Loucy (cell line): ENCODE measurements around the gene FFAR4.

Experiments
- EZH2phosphoT487 ChIP-seq: fragments of 200-600 bp; IDR thresholded peaks from 2 replicates; pipeline ENCODE4 v1.6.1; 2018; ENCODE audit warnings: antibody characterized with exemption, mild to moderate bottlenecking, moderate library complexity, borderline replicate concordance
- TF ChIP-seq, protein P1 (sequence below): fragments of 200-600 bp; sonication (generic); conservative IDR thresholded peaks from 2 replicates; pipeline ENCODE4 v1.5.1; 2014; ENCODE audit warnings: mild to moderate bottlenecking, antibody characterized with exemption, low read length

DNA sequence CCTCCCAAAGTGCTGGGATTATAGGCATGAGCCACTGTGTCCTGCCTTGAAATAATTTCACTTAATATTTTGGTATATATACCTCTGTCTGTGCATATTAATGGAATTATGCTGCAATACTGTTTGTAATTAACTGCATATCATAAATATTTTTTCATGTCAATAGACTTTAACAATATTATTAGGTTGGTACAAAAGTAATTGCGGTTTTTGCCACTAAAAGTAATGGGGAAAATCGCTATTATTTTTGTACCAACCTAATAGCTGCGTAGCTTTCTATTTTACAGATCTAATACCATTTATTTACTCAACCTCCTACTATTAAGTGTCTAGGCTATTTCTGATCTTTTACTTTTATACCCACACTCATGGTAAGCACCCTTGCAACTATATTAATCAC lies 42.0 kb downstream of the FFAR4 start:
- TF ChIP-seq, protein P1, sequence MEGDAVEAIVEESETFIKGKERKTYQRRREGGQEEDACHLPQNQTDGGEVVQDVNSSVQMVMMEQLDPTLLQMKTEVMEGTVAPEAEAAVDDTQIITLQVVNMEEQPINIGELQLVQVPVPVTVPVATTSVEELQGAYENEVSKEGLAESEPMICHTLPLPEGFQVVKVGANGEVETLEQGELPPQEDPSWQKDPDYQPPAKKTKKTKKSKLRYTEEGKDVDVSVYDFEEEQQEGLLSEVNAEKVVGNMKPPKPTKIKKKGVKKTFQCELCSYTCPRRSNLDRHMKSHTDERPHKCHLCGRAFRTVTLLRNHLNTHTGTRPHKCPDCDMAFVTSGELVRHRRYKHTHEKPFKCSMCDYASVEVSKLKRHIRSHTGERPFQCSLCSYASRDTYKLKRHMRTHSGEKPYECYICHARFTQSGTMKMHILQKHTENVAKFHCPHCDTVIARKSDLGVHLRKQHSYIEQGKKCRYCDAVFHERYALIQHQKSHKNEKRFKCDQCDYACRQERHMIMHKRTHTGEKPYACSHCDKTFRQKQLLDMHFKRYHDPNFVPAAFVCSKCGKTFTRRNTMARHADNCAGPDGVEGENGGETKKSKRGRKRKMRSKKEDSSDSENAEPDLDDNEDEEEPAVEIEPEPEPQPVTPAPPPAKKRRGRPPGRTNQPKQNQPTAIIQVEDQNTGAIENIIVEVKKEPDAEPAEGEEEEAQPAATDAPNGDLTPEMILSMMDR, result no peak
- no peak for TF ChIP-seq EZH2phosphoT487
